Measurements from ENCODE around the gene MAPK10. TPM values are rescaled to one million over a fixed set of nuclear protein-coding genes. Genes with fewer than 3 reads are reported as not detected.

Gene MAPK10
- total and polyA plus RNA-seq, 10 of the 15 experiments (the other 5 are each of a cell fraction or from before 2014, with no cell fraction given): 1.1 to 4.2 (median 2.4) TPM

DNA sequence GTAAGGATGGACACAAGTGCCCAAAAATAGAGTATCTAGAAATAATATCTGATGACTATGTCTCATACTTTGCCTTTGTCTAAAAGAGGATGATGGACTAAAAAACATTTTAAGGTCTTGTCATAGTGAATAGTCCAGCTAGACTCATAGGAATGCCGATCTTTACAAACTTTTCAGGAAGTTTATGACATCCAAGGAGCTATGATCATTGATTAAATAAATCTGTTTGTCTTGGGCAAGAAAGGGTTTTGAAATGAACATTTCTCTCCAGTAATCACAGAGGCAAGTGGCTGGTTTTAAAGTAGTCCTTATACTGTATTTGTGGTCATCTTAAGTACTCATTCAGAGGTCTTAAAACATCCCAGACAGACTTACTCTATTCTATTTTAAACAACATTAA, 109.8 kb downstream of the MAPK10 start (continued):
- TF ChIP-seq EZH2 (IDR thresholded peaks at IDR 0.05; ENCODE audit: borderline replicate concordance, control insufficient read depth, low read depth, low read length) (no peak), NBN (IDR thresholded peaks at IDR 0.05) (no peak), RAD21 (IDR thresholded peaks at IDR 0.05; ENCODE audit: insufficient read depth, low read depth, low read length) (no peak), CBFB (IDR thresholded peaks at IDR 0.05; ENCODE audit: low read depth) (no peak)
- TF ChIP-seq, protein P1, sequence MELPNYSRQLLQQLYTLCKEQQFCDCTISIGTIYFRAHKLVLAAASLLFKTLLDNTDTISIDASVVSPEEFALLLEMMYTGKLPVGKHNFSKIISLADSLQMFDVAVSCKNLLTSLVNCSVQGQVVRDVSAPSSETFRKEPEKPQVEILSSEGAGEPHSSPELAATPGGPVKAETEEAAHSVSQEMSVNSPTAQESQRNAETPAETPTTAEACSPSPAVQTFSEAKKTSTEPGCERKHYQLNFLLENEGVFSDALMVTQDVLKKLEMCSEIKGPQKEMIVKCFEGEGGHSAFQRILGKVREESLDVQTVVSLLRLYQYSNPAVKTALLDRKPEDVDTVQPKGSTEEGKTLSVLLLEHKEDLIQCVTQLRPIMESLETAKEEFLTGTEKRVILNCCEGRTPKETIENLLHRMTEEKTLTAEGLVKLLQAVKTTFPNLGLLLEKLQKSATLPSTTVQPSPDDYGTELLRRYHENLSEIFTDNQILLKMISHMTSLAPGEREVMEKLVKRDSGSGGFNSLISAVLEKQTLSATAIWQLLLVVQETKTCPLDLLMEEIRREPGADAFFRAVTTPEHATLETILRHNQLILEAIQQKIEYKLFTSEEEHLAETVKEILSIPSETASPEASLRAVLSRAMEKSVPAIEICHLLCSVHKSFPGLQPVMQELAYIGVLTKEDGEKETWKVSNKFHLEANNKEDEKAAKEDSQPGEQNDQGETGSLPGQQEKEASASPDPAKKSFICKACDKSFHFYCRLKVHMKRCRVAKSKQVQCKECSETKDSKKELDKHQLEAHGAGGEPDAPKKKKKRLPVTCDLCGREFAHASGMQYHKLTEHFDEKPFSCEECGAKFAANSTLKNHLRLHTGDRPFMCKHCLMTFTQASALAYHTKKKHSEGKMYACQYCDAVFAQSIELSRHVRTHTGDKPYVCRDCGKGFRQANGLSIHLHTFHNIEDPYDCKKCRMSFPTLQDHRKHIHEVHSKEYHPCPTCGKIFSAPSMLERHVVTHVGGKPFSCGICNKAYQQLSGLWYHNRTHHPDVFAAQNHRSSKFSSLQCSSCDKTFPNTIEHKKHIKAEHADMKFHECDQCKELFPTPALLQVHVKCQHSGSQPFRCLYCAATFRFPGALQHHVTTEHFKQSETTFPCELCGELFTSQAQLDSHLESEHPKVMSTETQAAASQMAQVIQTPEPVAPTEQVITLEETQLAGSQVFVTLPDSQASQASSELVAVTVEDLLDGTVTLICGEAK (IDR thresholded peaks at IDR 0.05; ENCODE audit: borderline replicate concordance): no peak
- TF ChIP-seq, protein P2, sequence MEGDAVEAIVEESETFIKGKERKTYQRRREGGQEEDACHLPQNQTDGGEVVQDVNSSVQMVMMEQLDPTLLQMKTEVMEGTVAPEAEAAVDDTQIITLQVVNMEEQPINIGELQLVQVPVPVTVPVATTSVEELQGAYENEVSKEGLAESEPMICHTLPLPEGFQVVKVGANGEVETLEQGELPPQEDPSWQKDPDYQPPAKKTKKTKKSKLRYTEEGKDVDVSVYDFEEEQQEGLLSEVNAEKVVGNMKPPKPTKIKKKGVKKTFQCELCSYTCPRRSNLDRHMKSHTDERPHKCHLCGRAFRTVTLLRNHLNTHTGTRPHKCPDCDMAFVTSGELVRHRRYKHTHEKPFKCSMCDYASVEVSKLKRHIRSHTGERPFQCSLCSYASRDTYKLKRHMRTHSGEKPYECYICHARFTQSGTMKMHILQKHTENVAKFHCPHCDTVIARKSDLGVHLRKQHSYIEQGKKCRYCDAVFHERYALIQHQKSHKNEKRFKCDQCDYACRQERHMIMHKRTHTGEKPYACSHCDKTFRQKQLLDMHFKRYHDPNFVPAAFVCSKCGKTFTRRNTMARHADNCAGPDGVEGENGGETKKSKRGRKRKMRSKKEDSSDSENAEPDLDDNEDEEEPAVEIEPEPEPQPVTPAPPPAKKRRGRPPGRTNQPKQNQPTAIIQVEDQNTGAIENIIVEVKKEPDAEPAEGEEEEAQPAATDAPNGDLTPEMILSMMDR (IDR thresholded peaks at IDR 0.05 in 2 of 3, conservative IDR thresholded peaks at IDR 0.05 in 1 of 3; ENCODE audit: control insufficient read depth in 2 of 3, extremely low read depth in 1 of 3, insufficient read depth in 1 of 3, low read depth in 3 of 3, low read length in 3 of 3): no peak

DNA sequence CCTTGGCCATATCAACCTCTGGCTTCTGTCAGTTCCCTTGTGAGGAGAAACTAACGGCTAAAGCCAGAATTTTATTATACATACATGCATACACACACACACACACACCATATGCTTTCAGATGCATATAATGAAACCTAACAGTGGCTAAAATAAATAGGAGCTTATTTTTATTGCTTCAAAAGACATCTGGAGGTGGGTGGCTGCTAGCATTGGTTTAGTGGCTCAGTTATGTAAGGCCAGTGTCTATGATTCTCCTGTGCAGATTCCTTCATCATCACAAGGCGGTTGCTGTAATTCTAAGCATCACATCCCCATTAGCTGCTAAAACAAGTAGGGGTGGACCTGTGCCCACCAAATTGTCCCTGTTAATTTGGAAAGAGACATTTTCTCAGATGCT, 110.8 kb downstream of the MAPK10 start:
- no peaks in the 10 kb centered on the region for H3K36me3 ChIP-seq (ENCODE audit: control insufficient read depth in 2 of 2, insufficient read depth in 2 of 2, low read length in 1 of 2)
- ChIA-PET RAD21 (ENCODE audit: unreplicated experiment) (no interaction called here), CTCF (no interaction called here), POLR2A (no interaction called here), SMC1A (ENCODE audit: uncharacterized antibody, unreplicated experiment) (interaction anchor here (1.0 kb wide), 1 partner anchor 9 kb away, joined by 3 read pairs; no protein-coding TSS in a partner anchor)
- DNase-seq (ENCODE audit: low read depth, low spot score) (no peak), FAIRE-seq (no peak), ATAC-seq (no peak)
- H3K4me2 ChIP-seq (ENCODE audit: control insufficient read depth, insufficient read depth): no peak overlapping the region
- in situ Hi-C loops (cut with MboI) (no loop called here), intact Hi-C loops (cut with micrococcal nuclease; ENCODE audit: unreplicated experiment) (no loop called here)
- H3K27ac ChIP-seq (ENCODE audit: control insufficient read depth, insufficient read depth): no peak overlapping the region
- no peaks in the 10 kb centered on the region for H3K79me2 ChIP-seq (ENCODE audit: control insufficient read depth, insufficient read depth, low read length)
- H3K27me3 ChIP-seq (replicated peaks in 1 of 2; ENCODE audit: control insufficient read depth in 2 of 2, insufficient read depth in 2 of 2, low read length in 1 of 2): no peaks in the 10 kb centered on the region
- no peak overlapping the region for H3K4me3 ChIP-seq
- H3K9ac ChIP-seq (ENCODE audit: control insufficient read depth, insufficient read depth, low read length): no peak overlapping the region
- H4K20me1 ChIP-seq (ENCODE audit: control insufficient read depth, insufficient read depth): no peaks in the 10 kb centered on the region
- WGBS (ENCODE audit: insufficient coverage, insufficient replicate concordance, low lambda C conversion rate, missing lambda C conversion rate): 23% methylated on average over 2 of the region's 2 CpGs
- BruUV-seq (replicated peaks): no TSS peak
- no peaks in the 10 kb centered on the region for H3K4me1 ChIP-seq (ENCODE audit: control insufficient read depth, insufficient read depth, low read length)
- H3K9me3 ChIP-seq (replicated peaks; ENCODE audit: control insufficient read depth, insufficient read depth, low read length): no peaks in the 10 kb centered on the region
- no peak overlapping the region for H2AFZ ChIP-seq (ENCODE audit: control insufficient read depth, low read depth, low read length)
- TF ChIP-seq KDM1A (IDR thresholded peaks at IDR 0.05; ENCODE audit: borderline replicate concordance) (no peak), HDAC2 (IDR thresholded peaks at IDR 0.05) (no peak), BCL11A (IDR thresholded peaks at IDR 0.05; ENCODE audit: low read depth, low read length) (no peak), SPI1 (IDR thresholded peaks at IDR 0.05; ENCODE audit: borderline replicate concordance, insufficient read depth, low read depth, low read length) (no peak)
- TF ChIP-seq, protein P3, sequence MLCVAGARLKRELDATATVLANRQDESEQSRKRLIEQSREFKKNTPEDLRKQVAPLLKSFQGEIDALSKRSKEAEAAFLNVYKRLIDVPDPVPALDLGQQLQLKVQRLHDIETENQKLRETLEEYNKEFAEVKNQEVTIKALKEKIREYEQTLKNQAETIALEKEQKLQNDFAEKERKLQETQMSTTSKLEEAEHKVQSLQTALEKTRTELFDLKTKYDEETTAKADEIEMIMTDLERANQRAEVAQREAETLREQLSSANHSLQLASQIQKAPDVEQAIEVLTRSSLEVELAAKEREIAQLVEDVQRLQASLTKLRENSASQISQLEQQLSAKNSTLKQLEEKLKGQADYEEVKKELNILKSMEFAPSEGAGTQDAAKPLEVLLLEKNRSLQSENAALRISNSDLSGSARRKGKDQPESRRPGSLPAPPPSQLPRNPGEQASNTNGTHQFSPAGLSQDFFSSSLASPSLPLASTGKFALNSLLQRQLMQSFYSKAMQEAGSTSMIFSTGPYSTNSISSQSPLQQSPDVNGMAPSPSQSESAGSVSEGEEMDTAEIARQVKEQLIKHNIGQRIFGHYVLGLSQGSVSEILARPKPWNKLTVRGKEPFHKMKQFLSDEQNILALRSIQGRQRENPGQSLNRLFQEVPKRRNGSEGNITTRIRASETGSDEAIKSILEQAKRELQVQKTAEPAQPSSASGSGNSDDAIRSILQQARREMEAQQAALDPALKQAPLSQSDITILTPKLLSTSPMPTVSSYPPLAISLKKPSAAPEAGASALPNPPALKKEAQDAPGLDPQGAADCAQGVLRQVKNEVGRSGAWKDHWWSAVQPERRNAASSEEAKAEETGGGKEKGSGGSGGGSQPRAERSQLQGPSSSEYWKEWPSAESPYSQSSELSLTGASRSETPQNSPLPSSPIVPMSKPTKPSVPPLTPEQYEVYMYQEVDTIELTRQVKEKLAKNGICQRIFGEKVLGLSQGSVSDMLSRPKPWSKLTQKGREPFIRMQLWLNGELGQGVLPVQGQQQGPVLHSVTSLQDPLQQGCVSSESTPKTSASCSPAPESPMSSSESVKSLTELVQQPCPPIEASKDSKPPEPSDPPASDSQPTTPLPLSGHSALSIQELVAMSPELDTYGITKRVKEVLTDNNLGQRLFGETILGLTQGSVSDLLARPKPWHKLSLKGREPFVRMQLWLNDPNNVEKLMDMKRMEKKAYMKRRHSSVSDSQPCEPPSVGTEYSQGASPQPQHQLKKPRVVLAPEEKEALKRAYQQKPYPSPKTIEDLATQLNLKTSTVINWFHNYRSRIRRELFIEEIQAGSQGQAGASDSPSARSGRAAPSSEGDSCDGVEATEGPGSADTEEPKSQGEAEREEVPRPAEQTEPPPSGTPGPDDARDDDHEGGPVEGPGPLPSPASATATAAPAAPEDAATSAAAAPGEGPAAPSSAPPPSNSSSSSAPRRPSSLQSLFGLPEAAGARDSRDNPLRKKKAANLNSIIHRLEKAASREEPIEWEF (IDR thresholded peaks at IDR 0.05; ENCODE audit: insufficient replicate concordance, low read depth, low read length): no peak

All from GM12878 (cell line).